Activated CD4-positive, alpha-beta T cell treated with anti-CD3 and anti-CD28 coated beads, Interleukin-2, amount 50 U/mL, for 48 hours (primary cell): Measurements from ENCODE around the gene GORASP2.
"Not testable (repeated sequence)": the region's sequence is repeated elsewhere in the genome, so short reads cannot be mapped to it uniquely, and the experiment has no call there.

ENCODE experiments used
- DNase-seq, 2 experiments: peaks; one replicate each; pipeline ENCODE4 v3.0.0-alpha.2; 2020

The GORASP2 gene

GRCh38 chr2:170928824-170929685 lies at the start of gene GORASP2:
Gene GORASP2 (plus strand): TSS chr2:170929253. CDS start chr2:170929341, 88 bp downstream.
- peak; percentile 96 to 98 for DNase-seq

- DNase-seq = no peak
Measured at GRCh38 chr2:170881840-170882239, 47.2 kb upstream of the GORASP2 start.

GRCh38 chr2:170882758-170883157 lies 46.3 kb upstream of the GORASP2 start:
- DNase-seq = no peak

- DNase-seq = no peak
Measured at GRCh38 chr2:170883683-170884082, 45.4 kb upstream of the GORASP2 start.

GRCh38 chr2:170885130-170885791 lies 43.8 kb upstream of the GORASP2 start:
- DNase-seq = no peak

GRCh38 chr2:170886386-170886785 lies 42.7 kb upstream of the GORASP2 start:
- no peak for DNase-seq

GRCh38 chr2:170887496-170887895 lies 41.6 kb upstream of the GORASP2 start:
- no peak for DNase-seq

- no peak for DNase-seq
Measured at GRCh38 chr2:170887896-170888295, 41.2 kb upstream of the GORASP2 start.

- no peak for DNase-seq
Measured at GRCh38 chr2:170891893-170892292, 37.2 kb upstream of the GORASP2 start.

- DNase-seq = no peak
Measured at GRCh38 chr2:170892391-170892951, 36.6 kb upstream of the GORASP2 start.

- DNase-seq = no peak
Measured at GRCh38 chr2:170895023-170895757, 33.9 kb upstream of the GORASP2 start.

GRCh38 chr2:170896622-170897021 lies 32.4 kb upstream of the GORASP2 start:
- DNase-seq = no peak

GRCh38 chr2:170897108-170897507 lies 31.9 kb upstream of the GORASP2 start:
- DNase-seq = no peak

GRCh38 chr2:170905864-170906263 lies 23.2 kb upstream of the GORASP2 start:
- DNase-seq = no peak

- DNase-seq = no peak
Measured at GRCh38 chr2:170911314-170911889, 17.7 kb upstream of the GORASP2 start.

GRCh38 chr2:170914994-170915666 lies 13.9 kb upstream of the GORASP2 start:
- not testable (repeated sequence) for DNase-seq

GRCh38 chr2:170917219-170917913 lies 11.7 kb upstream of the GORASP2 start:
- DNase-seq = no peak

- no peak for DNase-seq
Measured at GRCh38 chr2:170917957-170918356, 11.1 kb upstream of the GORASP2 start.

- not testable (repeated sequence) for DNase-seq
Measured at GRCh38 chr2:170921873-170922272, 7.2 kb upstream of the GORASP2 start.

GRCh38 chr2:170922634-170923494 lies 6.2 kb upstream of the GORASP2 start:
- DNase-seq = no peak
